Heart right ventricle (tissue), 16 donors: ENCODE measurements around the gene SORCS3. TPM values are rescaled to one million over a fixed set of nuclear protein-coding genes. Genes with fewer than 3 reads are reported as not detected.

ENCODE experiments used
- ATAC-seq, 8 donors: fragments of 200-7000 bp; cut with Tn5 transposase; one replicate each; pipeline ENCODE4 v1.9.1; 2020; ENCODE audit warnings: mild to moderate bottlenecking in 8 of 8, moderate library complexity in 8 of 8, moderate number of reproducible peaks in 1 of 8
- DNase-seq, 2 donors: peaks; one replicate each; pipeline ENCODE4 v3.0.0-alpha.2; 2020
- H3K27ac ChIP-seq, 10 donors: fragments of 200-600 bp; sonication (generic) in 2 of 10; one replicate each; pipeline versions ENCODE4 v1.5.0 to v1.8.0; 2020 to 2022; ENCODE audit warnings: mild to moderate bottlenecking in 3 of 10
- H3K27me3 ChIP-seq, 7 donors: fragments of 200-600 bp; one replicate each; pipeline ENCODE4 v1.8.0; 2021 to 2022; ENCODE audit warnings: mild to moderate bottlenecking in 2 of 7
- H3K36me3 ChIP-seq, 9 donors: fragments of 200-600 bp; sonication (generic) in 1 of 9; one replicate each; pipeline versions ENCODE4 v1.5.0 to v1.8.0; 2020 to 2022; ENCODE audit warnings: mild to moderate bottlenecking in 2 of 9
- H3K4me1 ChIP-seq, 9 donors: fragments of 200-600 bp; sonication (generic) in 1 of 9; one replicate each; pipeline versions ENCODE4 v1.5.0 to v1.8.0; 2020 to 2022; ENCODE audit warnings: mild to moderate bottlenecking in 4 of 9
- H3K4me3 ChIP-seq, 10 donors: fragments of 200-600 bp; sonication (generic) in 2 of 10; one replicate each; pipeline versions ENCODE4 v1.5.0 to v1.8.0; 2020 to 2022; ENCODE audit warnings: mild to moderate bottlenecking in 7 of 10, moderate library complexity in 2 of 10
- H3K9me3 ChIP-seq, 11 donors: fragments of 200-600 bp in 10 of 11; sonication (generic) in 2 of 11; one replicate each; pipeline versions ENCODE4 v1.5.0 to v1.8.0; 2013 to 2022; ENCODE audit warnings: mild to moderate bottlenecking in 2 of 11, control low read depth in 1 of 11, moderate library complexity in 1 of 11
- CTCF ChIP-seq, 9 donors: fragments of 200-600 bp; sonication (generic) in 2 of 9; IDR thresholded peaks; one replicate each; pipeline versions ENCODE4 v1.5.0 to v1.8.0; 2021 to 2022; ENCODE audit warnings: antibody characterized with exemption in 9 of 9, mild to moderate bottlenecking in 5 of 9, moderate library complexity in 1 of 9
- WGBS, 2 donors: extraction: QIAGEN DNeasy Blood & Tissue Kit; methylation state at CpG; one replicate each; pipeline ENCODE4 v1.1.7; 2013; ENCODE audit warnings: inconsistent platforms in 1 of 2; 5-methylcytosine and 5-hydroxymethylcytosine counted together
- intact Hi-C, 10 donors: fragments of 100-400 bp; cut with DNase I; formaldehyde crosslinking; loops; one replicate each; pipeline versions ENCODE4 v1.11.1 to v1.14.2; 2022
- polyA plus RNA-seq, 2 donors: library from polyadenylated mRNA; stranded (reverse); fragments of 200-250 nt; gene quantifications; one replicate each; pipeline ENCODE4 v1.2.3, GENCODE V29; 2013
- total RNA-seq, 10 donors: library from RNA; stranded (reverse); fragmentation: NEBNext Ultra II Directional in 3 of 10; extraction: Animal tissue kit (Norgen Biotek cat#: 25700) in 3 of 10; gene quantifications; one replicate each; pipeline versions ENCODE4 v1.2.1 to v1.2.4, GENCODE V29; 2021 to 2023
- donor health status: Arrhythmogenic right ventricular cardiomyopathy.
- donor health status: ischemic (EF 13 %, LVEDD 7.1; RV severe dilation, severe dysfunction).
- donor health status: healthy with polysubstance abuse.
- donor health status: DM: no; HTN: yes; CAD: no.
- donor health status: DM: no; HTN: no; CAD: no.
- donor health status: ischemic (EF 25% LVEDD 6.9; RV normal size, moderate dysfunction).
- donor health status: ischemic (EF 25% LVEDD 5.7; RV mildly dilated, moderate dysfunction).
- donor health status: healthy.
- donor health status: DM: yes; HTN: yes; CAD: no.
- donor health status: Ischemic cardiomyopathy.
- donor health status: ischemic (EF 35%, LVEDD 5.7; RV mildly dilated, moderate dysfunction).
- donor health status: nonischemic (EF 11% LVEDD 7.7; RV severe dilation, severe dysfunction).
- donor health status: DM: yes; HTN: yes; CAD: no.
- donor health status: PGD.
- donor health status: ischemic (EF 29% LVEDD 5.4; RV normal size, mild dysfunction).
- donor health status: nonischemic (EF 23%, LVEDD 6.1; RV moderate dilation, normal function).

Gene SORCS3
- total and polyA plus RNA-seq, 12 donors = 0.01 to 0.09 (median 0.05) TPM; not detected in 4

GRCh38 chr10:104835422-104835821, 194.3 kb downstream of the SORCS3 start:
- ATAC-seq = no peak
- no peak overlapping the region for H3K27ac ChIP-seq
- intact Hi-C loops = no loop called here
- peaks cover 0 to 10% (median 0%) of the 10 kb centered on the region in 7 donors for H3K27me3 ChIP-seq
- no peaks in the 10 kb centered on the region for H3K36me3 ChIP-seq
- no peak for TF ChIP-seq CTCF (IDR thresholded peaks at IDR 0.05)
- H3K4me1 ChIP-seq = no peaks in the 10 kb centered on the region
- H3K9me3 ChIP-seq = no peaks in the 10 kb centered on the region
- H3K4me3 ChIP-seq = no peak overlapping the region
- WGBS, 2 donors = 58 to 72% methylated on average over 2 of the region's 2 CpGs
- no peak for DNase-seq

- no peaks in the 10 kb centered on the region for H3K9me3 ChIP-seq
- H3K36me3 ChIP-seq = no peaks in the 10 kb centered on the region
- DNase-seq (no peak), ATAC-seq (no peak)
- no peak for TF ChIP-seq CTCF (IDR thresholded peaks at IDR 0.05)
- no peaks in the 10 kb centered on the region for H3K4me1 ChIP-seq
- H3K4me3 ChIP-seq = no peak overlapping the region
- H3K27me3 ChIP-seq = peaks cover 0 to 6% (median 0%) of the 10 kb centered on the region in 7 donors
- H3K27ac ChIP-seq = no peak overlapping the region
- intact Hi-C loops = no loop called here
- 70 to 79% methylated on average over 3 of the region's 3 CpGs for WGBS, 2 donors
Observed at GRCh38 chr10:104842704-104843103, 201.6 kb downstream of the SORCS3 start.

GRCh38 chr10:104844073-104844472, 203.0 kb downstream of the SORCS3 start:
- H3K27ac ChIP-seq = no peak overlapping the region
- H3K9me3 ChIP-seq = no peaks in the 10 kb centered on the region
- no peaks in the 10 kb centered on the region for H3K4me1 ChIP-seq
- no peak overlapping the region for H3K4me3 ChIP-seq
- no peaks in the 10 kb centered on the region for H3K36me3 ChIP-seq
- intact Hi-C loops = no loop called here
- ATAC-seq (no peak), DNase-seq (no peak)
- no peak for TF ChIP-seq CTCF (IDR thresholded peaks at IDR 0.05)
- WGBS, 2 donors = 75 to 78% methylated on average over 3 of the region's 3 CpGs
- peaks cover 0 to 6% (median 0%) of the 10 kb centered on the region in 7 donors for H3K27me3 ChIP-seq

GRCh38 chr10:104850023-104850422, 208.9 kb downstream of the SORCS3 start:
- intact Hi-C loops = no loop called here
- no peak for TF ChIP-seq CTCF (IDR thresholded peaks at IDR 0.05)
- H3K27me3 ChIP-seq = no peaks in the 10 kb centered on the region
- no peaks in the 10 kb centered on the region for H3K4me1 ChIP-seq
- no peak overlapping the region for H3K4me3 ChIP-seq
- ATAC-seq = no peak
- no peaks in the 10 kb centered on the region for H3K9me3 ChIP-seq
- no peaks in the 10 kb centered on the region for H3K36me3 ChIP-seq
- no peak overlapping the region for H3K27ac ChIP-seq
- no peak for DNase-seq
- WGBS, 2 donors = 82 to 87% methylated on average over 5 of the region's 5 CpGs
